GM12864 (cell line): ENCODE results near the gene DIRAS2.
"Not testable (repeated sequence)": the region's sequence is repeated elsewhere in the genome, so short reads cannot be mapped to it uniquely, and the experiment has no call there.

Experiments
- DNase-seq: peaks from one replicate; pipeline ENCODE4 v3.0.0-alpha.2; 2011; ENCODE audit warnings: low read depth
- H3K4me3 ChIP-seq: 2 replicates; pipeline ENCODE4 v1.5.1; 2011; ENCODE audit warnings: mild to moderate bottlenecking, low read depth, low read length, control low read depth
- CTCF ChIP-seq: IDR thresholded peaks from 2 replicates; pipeline ENCODE4 v1.5.1; 2011; ENCODE audit warnings: low read depth, mild to moderate bottlenecking, moderate library complexity, low read length, control low read depth, inconsistent platforms; ENCODE audit errors: missing control alignments

The DIRAS2 gene

GRCh38 chr9:90658783-90659182 is 16.2 kb upstream of the DIRAS2 start:
- H3K4me3 ChIP-seq: no peak overlapping the region
- no peak for DNase-seq
- no peak for TF ChIP-seq CTCF

GRCh38 chr9:90658181-90658580 is 15.6 kb upstream of the DIRAS2 start:
- no peak for TF ChIP-seq CTCF
- no peak for DNase-seq
- no peak overlapping the region for H3K4me3 ChIP-seq

GRCh38 chr9:90656876-90657275 is 14.3 kb upstream of the DIRAS2 start:
- not testable (repeated sequence) for H3K4me3 ChIP-seq, DNase-seq

GRCh38 chr9:90651246-90651645 is 8.6 kb upstream of the DIRAS2 start:
- TF ChIP-seq CTCF: no peak
- no peak overlapping the region for H3K4me3 ChIP-seq
- no peak for DNase-seq

- H3K4me3 ChIP-seq: no peak overlapping the region
- no peak for DNase-seq
- no peak for TF ChIP-seq CTCF
These were observed 5.2 kb upstream of the DIRAS2 start for GRCh38 chr9:90647843-90648242.

GRCh38 chr9:90645721-90646120 is 3.1 kb upstream of the DIRAS2 start:
- no peak for TF ChIP-seq CTCF

GRCh38 chr9:90641884-90642487 is 638 bp downstream of the DIRAS2 start:
- H3K4me3 ChIP-seq: no peak overlapping the region
- DNase-seq: no peak
- no peak for TF ChIP-seq CTCF

More at GRCh38 chr9:90645721-90646120, 3.1 kb upstream of the DIRAS2 start:
- DNase-seq: no peak
- no peak overlapping the region for H3K4me3 ChIP-seq
